ENCODE results near the gene HYPK.

The HYPK gene

GRCh38 chr15:43772624-43773023 lies 27.8 kb upstream of the HYPK start:
- H3K4me3 ChIP-seq (ENCODE audit: low read depth, low read length), result no peak overlapping the region
- no peak for DNase-seq (ENCODE audit: low read depth)
- TF ChIP-seq, protein P1, sequence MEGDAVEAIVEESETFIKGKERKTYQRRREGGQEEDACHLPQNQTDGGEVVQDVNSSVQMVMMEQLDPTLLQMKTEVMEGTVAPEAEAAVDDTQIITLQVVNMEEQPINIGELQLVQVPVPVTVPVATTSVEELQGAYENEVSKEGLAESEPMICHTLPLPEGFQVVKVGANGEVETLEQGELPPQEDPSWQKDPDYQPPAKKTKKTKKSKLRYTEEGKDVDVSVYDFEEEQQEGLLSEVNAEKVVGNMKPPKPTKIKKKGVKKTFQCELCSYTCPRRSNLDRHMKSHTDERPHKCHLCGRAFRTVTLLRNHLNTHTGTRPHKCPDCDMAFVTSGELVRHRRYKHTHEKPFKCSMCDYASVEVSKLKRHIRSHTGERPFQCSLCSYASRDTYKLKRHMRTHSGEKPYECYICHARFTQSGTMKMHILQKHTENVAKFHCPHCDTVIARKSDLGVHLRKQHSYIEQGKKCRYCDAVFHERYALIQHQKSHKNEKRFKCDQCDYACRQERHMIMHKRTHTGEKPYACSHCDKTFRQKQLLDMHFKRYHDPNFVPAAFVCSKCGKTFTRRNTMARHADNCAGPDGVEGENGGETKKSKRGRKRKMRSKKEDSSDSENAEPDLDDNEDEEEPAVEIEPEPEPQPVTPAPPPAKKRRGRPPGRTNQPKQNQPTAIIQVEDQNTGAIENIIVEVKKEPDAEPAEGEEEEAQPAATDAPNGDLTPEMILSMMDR (IDR thresholded peaks at IDR 0.05; ENCODE audit: control insufficient read depth, extremely low read depth, insufficient read depth), result no peak

DNA sequence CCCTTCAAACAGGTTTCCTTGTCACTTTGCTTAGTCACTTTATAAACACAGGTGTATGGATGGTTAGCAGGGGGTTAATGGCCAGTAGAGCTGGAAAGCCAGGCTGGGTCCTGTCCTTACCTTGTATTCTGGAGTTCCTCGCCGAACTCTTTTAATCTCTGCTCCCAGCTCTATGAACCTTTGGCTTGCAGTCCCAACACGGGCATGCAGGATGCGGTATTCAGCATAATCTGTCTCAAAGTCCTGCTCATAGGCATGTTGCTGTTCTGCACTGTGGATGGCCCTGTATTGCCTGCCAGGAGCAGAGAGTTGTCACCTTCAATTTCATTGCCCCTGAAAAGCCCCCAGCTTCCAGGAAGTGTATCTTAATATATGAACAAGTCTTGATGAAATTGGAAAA lies 26.3 kb upstream of the HYPK start:
- H3K4me3 ChIP-seq (ENCODE audit: low read depth, low read length), result no peak overlapping the region; the same call in 1 of the 2 replicates
- TF ChIP-seq, protein P1 (IDR thresholded peaks at IDR 0.05; ENCODE audit: control insufficient read depth, extremely low read depth, insufficient read depth), result no peak
- no peak for DNase-seq (ENCODE audit: low read depth)

DNA sequence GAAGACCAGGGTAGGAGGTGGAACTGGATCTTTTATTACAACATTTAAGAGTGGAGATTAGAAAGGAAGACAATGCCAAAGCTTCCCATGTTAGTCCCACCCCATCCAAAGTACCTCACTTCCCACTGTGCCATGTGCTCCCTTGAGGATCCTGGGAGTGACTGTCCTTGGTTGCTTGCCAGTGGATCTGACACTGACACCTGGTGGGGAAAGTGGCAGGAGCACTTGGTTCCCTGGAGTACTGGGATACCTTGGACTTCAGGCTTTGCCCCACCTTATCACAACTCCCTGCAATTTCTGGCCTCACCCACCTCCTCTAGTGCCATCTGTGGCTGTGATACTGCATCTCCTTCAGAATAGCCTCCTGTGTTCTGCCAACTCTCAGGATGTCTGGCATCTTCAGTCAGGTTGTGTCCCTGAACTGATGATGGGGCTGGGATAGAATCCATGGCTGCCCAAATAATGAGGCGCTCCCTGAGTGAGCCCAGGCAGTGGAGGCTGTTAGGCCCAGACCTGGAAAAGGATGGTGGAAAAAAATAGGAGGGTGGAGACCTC lies 24.9 kb upstream of the HYPK start:
- TF ChIP-seq, protein P1 (IDR thresholded peaks at IDR 0.05; ENCODE audit: control insufficient read depth, extremely low read depth, insufficient read depth), result peak; percentile 90
- peak overlapping the region; percentile 98 for H3K4me3 ChIP-seq (ENCODE audit: low read depth, low read length)
- peak; percentile 95 for DNase-seq (ENCODE audit: low read depth)

DNA sequence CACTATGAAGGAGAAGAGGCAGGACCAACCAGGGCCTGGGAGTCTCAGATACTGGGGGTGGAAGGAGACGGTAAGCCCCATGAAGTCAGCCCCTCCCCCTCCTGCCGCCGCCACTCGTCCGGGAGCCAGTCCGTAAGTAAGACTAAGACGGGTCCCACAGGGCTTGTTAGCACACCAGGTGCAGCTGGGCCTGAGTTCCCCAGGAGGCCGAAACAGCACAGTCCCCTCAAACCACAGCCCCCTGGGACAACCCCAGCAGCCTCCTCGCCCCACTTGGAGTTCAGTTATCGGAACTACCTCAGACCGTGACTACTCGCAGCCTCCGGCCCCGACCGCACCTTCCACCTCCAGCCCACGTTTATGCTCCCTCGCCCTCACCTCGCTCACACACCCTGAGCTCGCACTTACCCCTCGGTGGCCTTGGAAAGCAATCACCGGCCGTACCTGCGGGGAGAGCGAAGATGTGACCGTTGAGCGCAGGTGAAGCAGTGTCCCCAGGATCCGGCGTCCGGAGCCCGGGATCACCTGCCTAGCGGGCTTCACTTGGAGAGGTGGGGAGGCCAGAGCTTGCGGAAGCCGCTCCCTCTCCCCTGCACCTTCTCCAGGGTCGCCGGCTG lies 24.2 kb upstream of the HYPK start:
- peak overlapping the region; percentile 98 for H3K4me3 ChIP-seq (ENCODE audit: low read depth, low read length)
- no peak for DNase-seq (ENCODE audit: low read depth)
- TF ChIP-seq, protein P1 (IDR thresholded peaks at IDR 0.05; ENCODE audit: control insufficient read depth, extremely low read depth, insufficient read depth), result no peak

GRCh38 chr15:43776718-43777266 lies 23.6 kb upstream of the HYPK start, which contains the start of gene ELL3:
Gene ELL3, minus strand, starts transcription at chr15:43776966. Its CDS starts 65 bp downstream, at chr15:43776901.
- DNase-seq (ENCODE audit: low read depth), result peak; percentile 52
- TF ChIP-seq, protein P1 (IDR thresholded peaks at IDR 0.05; ENCODE audit: control insufficient read depth, extremely low read depth, insufficient read depth), result no peak
- peak within 1 kb of the TSS; percentile 98 for H3K4me3 ChIP-seq (ENCODE audit: low read depth, low read length)

- peak overlapping the region; percentile 98 for H3K4me3 ChIP-seq (ENCODE audit: low read depth, low read length)
- TF ChIP-seq, protein P1 (IDR thresholded peaks at IDR 0.05; ENCODE audit: control insufficient read depth, extremely low read depth, insufficient read depth), result peak; percentile 81
- peak; percentile 52 for DNase-seq (ENCODE audit: low read depth)
Observed at GRCh38 chr15:43777267-43777914, 23.0 kb upstream of the HYPK start.

Data from LNCaP clone FGC (cell line).